NCI-H345 treated with DMSO at 0.1 percent for 48 hours (cell line): ENCODE data around the gene TMEM39A.

Experiments
- DNase-seq: peaks from one replicate; lab custom pipeline; 2025; ENCODE audit not compliant: unreplicated experiment; lab: John Stamatoyannopoulos, UW

Gene TMEM39A

GRCh38 chr3:119401503-119402440 lies 61.6 kb downstream of the TMEM39A start:
- DNase-seq: no peak

- DNase-seq: no peak
Measured at GRCh38 chr3:119401069-119401468, 62.3 kb downstream of the TMEM39A start.

- no peak for DNase-seq
Measured at GRCh38 chr3:119400466-119400865, 62.9 kb downstream of the TMEM39A start.

GRCh38 chr3:119396870-119397269 lies 66.5 kb downstream of the TMEM39A start:
- DNase-seq: no peak

- DNase-seq: no peak
Measured at GRCh38 chr3:119395923-119396358, 67.5 kb downstream of the TMEM39A start.

GRCh38 chr3:119388577-119388976 lies 74.8 kb downstream of the TMEM39A start:
- no peak for DNase-seq

GRCh38 chr3:119382134-119382533 lies 81.3 kb downstream of the TMEM39A start:
- DNase-seq: no peak

- peak; percentile 79 for DNase-seq
Measured at GRCh38 chr3:119380697-119381096, 82.7 kb downstream of the TMEM39A start.
